ENCODE results near the gene VTI1A.

- TF ChIP-seq CTCF (IDR thresholded peaks at IDR 0.05): no peak
- no peak for TF ChIP-seq POLR2A (IDR thresholded peaks at IDR 0.05)
Observed at GRCh38 chr10:112810711-112811151, 363.7 kb downstream of the VTI1A start.
